H9 (cell line): ENCODE measurements around the gene VSTM4. TPM values are rescaled to one million over a fixed set of nuclear protein-coding genes. Genes with fewer than 3 reads are reported as not detected.

Experiments used
- DNase-seq: peaks from one replicate; pipeline ENCODE4 v3.0.0-alpha.2; 2017
- H2AFZ ChIP-seq: one replicate; pipeline ENCODE4 v1.6.1; 2013; ENCODE audit warnings: mild to moderate bottlenecking, low read length, control low read depth, moderate library complexity
- H2AK5ac ChIP-seq: 2 replicates; pipeline ENCODE4 v1.6.1; 2013; ENCODE audit warnings: low read length, control low read depth, mixed read lengths; ENCODE audit not compliant: insufficient read length
- H2BK120ac ChIP-seq: one replicate; pipeline ENCODE4 v1.6.1; 2013; ENCODE audit warnings: low read depth, mild to moderate bottlenecking, low read length, control low read depth, inconsistent platforms; ENCODE audit not compliant: poor library complexity, severe bottlenecking
- H2BK12ac ChIP-seq: 2 replicates; pipeline ENCODE4 v1.6.1; 2013; ENCODE audit warnings: low read length, control low read depth, mixed read lengths, low read depth; ENCODE audit not compliant: insufficient read length
- H2BK15ac ChIP-seq: 2 replicates; pipeline ENCODE4 v1.6.1; 2013; ENCODE audit warnings: low read depth, low read length, control low read depth
- H2BK20ac ChIP-seq: one replicate; pipeline ENCODE4 v1.6.1; 2013; ENCODE audit warnings: low read depth, mild to moderate bottlenecking, low read length, control low read depth, inconsistent platforms; ENCODE audit not compliant: poor library complexity, severe bottlenecking
- H2BK5ac ChIP-seq: 2 replicates; pipeline ENCODE4 v1.6.1; 2013; ENCODE audit warnings: low read length, control low read depth, mixed read lengths; ENCODE audit not compliant: insufficient read length
- H3K14ac ChIP-seq: 2 replicates; pipeline ENCODE4 v1.6.1; 2013; ENCODE audit warnings: low read length, control low read depth; ENCODE audit not compliant: insufficient read depth
- H3K18ac ChIP-seq: 2 replicates; pipeline ENCODE4 v1.6.1; 2013; ENCODE audit warnings: low read depth, mild to moderate bottlenecking, mixed read lengths, low read length, control low read depth; ENCODE audit not compliant: insufficient read length
- H3K23ac ChIP-seq: 2 replicates; pipeline ENCODE4 v1.6.1; 2013; ENCODE audit warnings: low read length, control low read depth, mixed read lengths, low read depth; ENCODE audit not compliant: insufficient read length
- H3K23me2 ChIP-seq: 2 replicates; pipeline ENCODE4 v1.6.1; 2013; ENCODE audit warnings: low read depth, mild to moderate bottlenecking, mixed read lengths, low read length, control low read depth; ENCODE audit not compliant: insufficient read length, poor library complexity, severe bottlenecking
- H3K27ac ChIP-seq: 2 replicates; pipeline ENCODE4 v1.5.1; 2013; ENCODE audit warnings: low read length, control low read depth, mixed read lengths, low read depth; ENCODE audit not compliant: insufficient read length
- H3K27me3 ChIP-seq: 2 replicates; pipeline ENCODE4 v1.6.1; 2013; ENCODE audit warnings: low read length, control low read depth, inconsistent platforms; ENCODE audit not compliant: insufficient read depth
- H3K4ac ChIP-seq: 2 replicates; pipeline ENCODE4 v1.6.1; 2013; ENCODE audit warnings: low read depth, mild to moderate bottlenecking, control low read depth, inconsistent platforms, low read length, moderate library complexity
- H3K4me1 ChIP-seq: 2 replicates; pipeline ENCODE4 v1.6.1; 2013; ENCODE audit warnings: low read length, control low read depth, inconsistent platforms; ENCODE audit not compliant: insufficient read depth
- H3K4me2 ChIP-seq: 2 replicates; pipeline ENCODE4 v1.6.1; 2013; ENCODE audit warnings: low read length, control low read depth, mixed read lengths; ENCODE audit not compliant: insufficient read length, insufficient read depth
- H3K56ac ChIP-seq: 2 replicates; pipeline ENCODE4 v1.6.1; 2013; ENCODE audit warnings: low read depth, mild to moderate bottlenecking, mixed read lengths, low read length, control low read depth; ENCODE audit not compliant: insufficient read length
- H3K79me1 ChIP-seq: 2 replicates; pipeline ENCODE4 v1.6.1; 2013; ENCODE audit warnings: low read depth, mild to moderate bottlenecking, moderate library complexity, low read length, control low read depth, inconsistent platforms; ENCODE audit not compliant: insufficient read depth, poor library complexity, severe bottlenecking
- H3K79me2 ChIP-seq: 2 replicates; pipeline ENCODE4 v1.6.1; 2013; ENCODE audit warnings: low read length, control low read depth, inconsistent platforms; ENCODE audit not compliant: insufficient read depth
- H3K9ac ChIP-seq: 2 replicates; pipeline ENCODE4 v1.6.1; 2013; ENCODE audit warnings: low read length, control low read depth, mixed read lengths; ENCODE audit not compliant: insufficient read length; ENCODE audit errors: extremely low read depth
- H3K9me3 ChIP-seq: one replicate; pipeline ENCODE4 v1.6.1; 2013; ENCODE audit warnings: low read depth, low read length, inconsistent platforms; ENCODE audit not compliant: control insufficient read depth
- H3T11ph ChIP-seq: one replicate; pipeline ENCODE4 v1.6.1; 2013; ENCODE audit warnings: mild to moderate bottlenecking, low read length, control low read depth, inconsistent platforms
- H4K20me1 ChIP-seq: one replicate; pipeline ENCODE4 v1.6.1; 2013; ENCODE audit not compliant: control insufficient read depth, insufficient read length, insufficient read depth
- H4K5ac ChIP-seq: 2 replicates; pipeline ENCODE4 v1.6.1; 2013; ENCODE audit warnings: low read depth, mild to moderate bottlenecking, mixed read lengths, low read length, control low read depth; ENCODE audit not compliant: insufficient read length
- H4K8ac ChIP-seq: replicated peaks from 2 replicates; pipeline ENCODE4 v1.6.1; 2013; ENCODE audit warnings: low read length, control low read depth, mixed read lengths, low read depth; ENCODE audit not compliant: insufficient read length
- H4K91ac ChIP-seq: 2 replicates; pipeline ENCODE4 v1.6.1; 2013; ENCODE audit warnings: low read depth, mild to moderate bottlenecking, moderate library complexity, mixed read lengths, low read length, control low read depth; ENCODE audit not compliant: insufficient read length
- H3K27ac Mint-ChIP-seq, 3 experiments: 2 replicates in 2 of 3; 3 replicates in 1 of 3; pipeline ENCODE4 v1.8.0; 2020 to 2021; ENCODE audit warnings: mixed read lengths in 3 of 3, mild to moderate bottlenecking in 1 of 3, moderate library complexity in 1 of 3
- H3K27me3 Mint-ChIP-seq: 2 replicates; pipeline ENCODE4 v1.8.0; 2021; ENCODE audit warnings: low read depth, mild to moderate bottlenecking, moderate library complexity, mixed read lengths
- H3K36me3 Mint-ChIP-seq, 3 experiments: 2 replicates in 2 of 3; 3 replicates in 1 of 3; pipeline ENCODE4 v1.8.0; 2020 to 2021; ENCODE audit warnings: low read depth in 3 of 3, mixed read lengths in 3 of 3; ENCODE audit not compliant: insufficient read depth in 1 of 3
- H3K4me1 Mint-ChIP-seq, 2 experiments: 2 replicates each; pipeline ENCODE4 v1.8.0; 2020; ENCODE audit warnings: mixed read lengths in 2 of 2
- H3K4me3 Mint-ChIP-seq, 2 experiments: 2 replicates in 1 of 2; 3 replicates in 1 of 2; pipeline ENCODE4 v1.8.0; 2020 to 2021; ENCODE audit warnings: mild to moderate bottlenecking in 2 of 2, mixed read lengths in 2 of 2, moderate library complexity in 1 of 2
- H3K9me3 Mint-ChIP-seq, 2 experiments: 2 replicates in 1 of 2; 3 replicates in 1 of 2; pipeline ENCODE4 v1.8.0; 2020; ENCODE audit warnings: mild to moderate bottlenecking in 2 of 2, mixed read lengths in 2 of 2, moderate library complexity in 1 of 2
- WGBS: extraction: QIAGEN DNeasy Blood & Tissue Kit; methylation state at CpG from one replicate; pipeline ENCODE4 v1.1.7; 2013; ENCODE audit warnings: missing lambda C conversion rate, low lambda C conversion rate, mixed read lengths; ENCODE audit not compliant: insufficient read length; ENCODE audit errors: extremely low coverage; 5-methylcytosine and 5-hydroxymethylcytosine counted together
- total RNA-seq: library from RNA; stranded (reverse); gene quantifications from 2 replicates; pipeline ENCODE4 v1.2.1, GENCODE V29; 2021
- TF ChIP-seq, protein P1 (sequence below): fragments of 200-600 bp; sonication (generic); conservative IDR thresholded peaks from 3 replicates; pipeline ENCODE4 v1.8.0; 2021; ENCODE audit warnings: antibody characterized with exemption, mild to moderate bottlenecking

VSTM4 gene
- total RNA-seq, 1 experiment from 2014 or later = 0.44 TPM

DNA sequence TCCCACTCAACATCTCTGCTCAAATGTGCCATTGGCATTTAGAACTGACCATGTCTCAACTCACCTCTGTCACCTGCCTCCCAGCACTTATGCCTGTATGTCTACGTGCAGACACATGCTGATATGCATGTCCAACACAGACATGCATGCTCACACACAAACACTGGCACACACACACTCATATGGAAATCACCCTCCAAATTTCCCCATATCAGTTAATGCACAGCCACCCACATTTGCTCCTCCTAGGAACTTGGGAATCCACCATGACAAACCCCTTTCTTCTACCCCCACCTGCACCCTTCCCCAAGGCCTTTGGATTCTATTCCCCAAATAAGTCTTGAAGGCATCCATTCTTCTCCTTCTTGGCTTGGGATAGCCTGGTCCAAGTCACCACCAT, 14.1 kb upstream of the VSTM4 start:
- H4K20me1 ChIP-seq = no peaks in the 10 kb centered on the region
- no peak overlapping the region for H4K8ac ChIP-seq
- no peak overlapping the region for H2AK5ac ChIP-seq
- no peaks in the 10 kb centered on the region for H3K36me3 Mint-ChIP-seq
- no peak overlapping the region for H3K18ac ChIP-seq
- H2BK20ac ChIP-seq = no peak overlapping the region
- TF ChIP-seq, protein P1, sequence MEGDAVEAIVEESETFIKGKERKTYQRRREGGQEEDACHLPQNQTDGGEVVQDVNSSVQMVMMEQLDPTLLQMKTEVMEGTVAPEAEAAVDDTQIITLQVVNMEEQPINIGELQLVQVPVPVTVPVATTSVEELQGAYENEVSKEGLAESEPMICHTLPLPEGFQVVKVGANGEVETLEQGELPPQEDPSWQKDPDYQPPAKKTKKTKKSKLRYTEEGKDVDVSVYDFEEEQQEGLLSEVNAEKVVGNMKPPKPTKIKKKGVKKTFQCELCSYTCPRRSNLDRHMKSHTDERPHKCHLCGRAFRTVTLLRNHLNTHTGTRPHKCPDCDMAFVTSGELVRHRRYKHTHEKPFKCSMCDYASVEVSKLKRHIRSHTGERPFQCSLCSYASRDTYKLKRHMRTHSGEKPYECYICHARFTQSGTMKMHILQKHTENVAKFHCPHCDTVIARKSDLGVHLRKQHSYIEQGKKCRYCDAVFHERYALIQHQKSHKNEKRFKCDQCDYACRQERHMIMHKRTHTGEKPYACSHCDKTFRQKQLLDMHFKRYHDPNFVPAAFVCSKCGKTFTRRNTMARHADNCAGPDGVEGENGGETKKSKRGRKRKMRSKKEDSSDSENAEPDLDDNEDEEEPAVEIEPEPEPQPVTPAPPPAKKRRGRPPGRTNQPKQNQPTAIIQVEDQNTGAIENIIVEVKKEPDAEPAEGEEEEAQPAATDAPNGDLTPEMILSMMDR = no peak
- H3K27ac Mint-ChIP-seq = no peak overlapping the region
- no peak overlapping the region for H2BK15ac ChIP-seq
- no peak overlapping the region for H3K9ac ChIP-seq
- H2BK12ac ChIP-seq = no peak overlapping the region
- H4K5ac ChIP-seq = no peak overlapping the region
- DNase-seq = no peak
- no peak overlapping the region for H3K14ac ChIP-seq
- peaks cover 13% of the 10 kb centered on the region for H3K27me3 Mint-ChIP-seq
- H3K79me2 ChIP-seq = no peaks in the 10 kb centered on the region
- no peaks in the 10 kb centered on the region for H3K27me3 ChIP-seq
- no peak overlapping the region for H3K4me3 Mint-ChIP-seq
- no peak overlapping the region for H2AFZ ChIP-seq
- no peak overlapping the region for H3K4ac ChIP-seq
- no peak overlapping the region for H2BK120ac ChIP-seq
- H3K4me1 ChIP-seq = no peaks in the 10 kb centered on the region
- H3K9me3 Mint-ChIP-seq = peaks cover 0 to 2% of the 10 kb centered on the region in 2 experiments; a peak in 2 of 5 replicates
- no peaks in the 10 kb centered on the region for H3K9me3 ChIP-seq
- no peak overlapping the region for H3K56ac ChIP-seq
- H3T11ph ChIP-seq = no peak overlapping the region
- H3K4me1 Mint-ChIP-seq = no peaks in the 10 kb centered on the region
- no peak overlapping the region for H3K27ac ChIP-seq
- H3K4me2 ChIP-seq = no peak overlapping the region
- no peak overlapping the region for H4K91ac ChIP-seq
- WGBS = no CpG with 5 or more reads among the region's 1 CpG
- no peak overlapping the region for H3K23ac ChIP-seq
- no peak overlapping the region for H2BK5ac ChIP-seq
- H3K79me1 ChIP-seq = no peaks in the 10 kb centered on the region
- no peaks in the 10 kb centered on the region for H3K23me2 ChIP-seq
